Liver (tissue), 9 donors: ENCODE measurements around the gene KRCC1. TPM values are rescaled to one million over a fixed set of nuclear protein-coding genes. Genes with fewer than 3 reads are reported as not detected.

Experiments
- DNase-seq: peaks from one replicate; pipeline ENCODE4 v3.0.0-alpha.2; 2017; ENCODE audit warnings: low spot score
- H3K27ac ChIP-seq, 2 donors: one replicate each; pipeline ENCODE4 v1.7.0; 2013; ENCODE audit warnings: inconsistent platforms in 2 of 2, low read length in 2 of 2, control low read depth in 1 of 2, low read depth in 1 of 2, mild to moderate bottlenecking in 1 of 2
- H3K27me3 ChIP-seq, 4 donors: one replicate each; pipeline versions ENCODE4 v1.6.1 to v1.7.0; 2013; ENCODE audit warnings: low read length in 3 of 4, inconsistent platforms in 1 of 4, mild to moderate bottlenecking in 1 of 4, moderate library complexity in 1 of 4; ENCODE audit not compliant: control insufficient read depth in 4 of 4, insufficient read depth in 4 of 4
- H3K36me3 ChIP-seq, 4 donors: one replicate each; pipeline versions ENCODE4 v1.6.1 to v1.7.0; 2013; ENCODE audit warnings: low read length in 3 of 4, mild to moderate bottlenecking in 3 of 4, low read depth in 1 of 4, moderate library complexity in 1 of 4; ENCODE audit not compliant: control insufficient read depth in 4 of 4, insufficient read depth in 3 of 4
- H3K4me1 ChIP-seq, 4 donors: one replicate each; pipeline versions ENCODE4 v1.6.1 to v1.7.0; 2013; ENCODE audit warnings: low read length in 3 of 4, mild to moderate bottlenecking in 3 of 4, moderate library complexity in 1 of 4; ENCODE audit not compliant: control insufficient read depth in 4 of 4, insufficient read depth in 4 of 4
- H3K4me3 ChIP-seq, 3 donors: one replicate each; pipeline versions ENCODE4 v1.6.1 to v1.7.0; 2013; ENCODE audit warnings: low read length in 3 of 3, control low read depth in 1 of 3, low read depth in 1 of 3, mild to moderate bottlenecking in 1 of 3
- H3K9ac ChIP-seq, 2 donors: one replicate each; pipeline ENCODE4 v1.7.0; 2013; ENCODE audit warnings: low read length in 2 of 2, mild to moderate bottlenecking in 2 of 2, moderate library complexity in 2 of 2, control low read depth in 1 of 2, low read depth in 1 of 2
- H3K9me3 ChIP-seq, 4 donors: one replicate each; pipeline versions ENCODE4 v1.6.1 to v1.7.0; 2013; ENCODE audit warnings: low read length in 3 of 4; ENCODE audit not compliant: control insufficient read depth in 4 of 4
- ATF3 ChIP-seq: IDR thresholded peaks from 2 replicates; pipeline ENCODE4 v1.6.1; 2016; ENCODE audit warnings: antibody characterized with exemption
- EGR1 ChIP-seq, 2 donors: IDR thresholded peaks; 2 replicates each; pipeline ENCODE4 v1.6.1; 2016 to 2018; ENCODE audit warnings: antibody characterized with exemption in 2 of 2, low read depth in 2 of 2
- FOXA1 ChIP-seq: IDR thresholded peaks from 2 replicates; pipeline ENCODE4 v1.6.1; 2016; ENCODE audit warnings: antibody characterized with exemption
- GABPA ChIP-seq, 2 donors: IDR thresholded peaks in 1 of 2; conservative IDR thresholded peaks in 1 of 2; 2 replicates each; pipeline ENCODE4 v1.6.1; 2016; ENCODE audit warnings: antibody characterized with exemption in 2 of 2, mild to moderate bottlenecking in 1 of 2, moderate library complexity in 1 of 2
- HNF4A ChIP-seq, 2 donors: conservative IDR thresholded peaks; 2 replicates each; pipeline ENCODE4 v1.6.1; 2016; ENCODE audit warnings: antibody characterized with exemption in 2 of 2, mild to moderate bottlenecking in 2 of 2
- HNF4G ChIP-seq: IDR thresholded peaks from 2 replicates; pipeline ENCODE4 v1.6.1; 2016; ENCODE audit warnings: antibody characterized with exemption
- JUND ChIP-seq, 2 donors: IDR thresholded peaks; 2 replicates each; pipeline ENCODE4 v1.6.1; 2016; ENCODE audit warnings: antibody characterized with exemption in 2 of 2
- MAX ChIP-seq: IDR thresholded peaks from 2 replicates; pipeline ENCODE4 v1.6.1; 2016; ENCODE audit warnings: antibody characterized with exemption
- NR2F2 ChIP-seq: IDR thresholded peaks from 2 replicates; pipeline ENCODE4 v1.6.1; 2016; ENCODE audit warnings: antibody characterized with exemption
- RAD21 ChIP-seq, 2 donors: IDR thresholded peaks; 2 replicates each; pipeline ENCODE4 v1.6.1; 2016; ENCODE audit warnings: antibody characterized with exemption in 2 of 2, mild to moderate bottlenecking in 2 of 2
- RXRA ChIP-seq, 2 donors: IDR thresholded peaks; 2 replicates each; pipeline ENCODE4 v1.6.1; 2017 to 2018; ENCODE audit warnings: antibody characterized with exemption in 2 of 2, mild to moderate bottlenecking in 1 of 2
- YY1 ChIP-seq: IDR thresholded peaks from 2 replicates; pipeline ENCODE4 v1.6.1; 2016; ENCODE audit warnings: antibody characterized with exemption, mild to moderate bottlenecking
- ZBTB33 ChIP-seq: IDR thresholded peaks from 2 replicates; pipeline ENCODE4 v1.6.1; 2016; ENCODE audit warnings: antibody characterized with exemption
- WGBS: extraction: QIAGEN DNeasy Blood & Tissue Kit; methylation state at CpG from one replicate; pipeline ENCODE4 v1.1.7; 2013; 5-methylcytosine and 5-hydroxymethylcytosine counted together
- polyA plus RNA-seq, 2 donors: library from polyadenylated mRNA; stranded (reverse) in 1 of 2; unstranded in 1 of 2; fragments of 200-250 nt in 1 of 2; fragments of >200 nt in 1 of 2; fragmentation: Nextera tagmentation in 1 of 2; extraction: Ambion mirVana in 1 of 2; gene quantifications; one replicate each; pipeline versions ENCODE4 v1.2.1 to v1.2.3, GENCODE V29; 2013 to 2015
- total RNA-seq, 2 donors: library from RNA; depleted of rRNA; stranded (reverse); fragments of >200 nt; gene quantifications; one replicate each; pipeline ENCODE4 v1.2.3, GENCODE V29; 2014
- TF ChIP-seq, protein P1 (sequence below): fragments of 150-350 bp; IDR thresholded peaks from 2 replicates; pipeline ENCODE4 v1.5.1; 2017; ENCODE audit warnings: improper control_type of control experiment, low read depth, low read length; ENCODE audit not compliant: missing input control
- donor health status: healthy.
- donor health status: healthy.
- donor health status: healthy.
- donor health status: healthy.
- donor health status: healthy.

The KRCC1 gene
- total and polyA plus RNA-seq, 4 donors = 7.0 to 14.8 (median 11.5) TPM

- no peak overlapping the region for H3K4me3 ChIP-seq
- no peak for DNase-seq
- H3K9ac ChIP-seq = no peak overlapping the region
- no peaks in the 10 kb centered on the region for H3K36me3 ChIP-seq
- 86% methylated on average over 2 of the region's 2 CpGs for WGBS
- H3K9me3 ChIP-seq = no peaks in the 10 kb centered on the region
- no peaks in the 10 kb centered on the region for H3K4me1 ChIP-seq
- H3K27me3 ChIP-seq = no peaks in the 10 kb centered on the region
- TF ChIP-seq HNF4G = no peak
- H3K27ac ChIP-seq = no peak overlapping the region
Observed at GRCh38 chr2:88080545-88080944, 25.0 kb upstream of the KRCC1 start.

GRCh38 chr2:88078643-88079172, 23.1 kb upstream of the KRCC1 start:
- TF ChIP-seq RAD21 (IDR thresholded peaks at IDR 0.05) (no peak), ZBTB33 (no peak), HNF4A (conservative IDR thresholded peaks at IDR 0.05) (no peak), NR2F2 (no peak), MAX (no peak), EGR1 (IDR thresholded peaks at IDR 0.05; ENCODE audit: low read depth in 2 of 2) (no peak)
- no peak for DNase-seq
- Histone ChIP-seq H3K27ac (no peak overlapping the region), H3K9ac (no peak overlapping the region), H3K4me1 (no peaks in the 10 kb centered on the region), H3K36me3 (no peaks in the 10 kb centered on the region), H3K27me3 (no peaks in the 10 kb centered on the region), H3K9me3 (no peaks in the 10 kb centered on the region), H3K4me3 (no peak overlapping the region)
- WGBS = 59% methylated on average over 3 of the region's 3 CpGs

DNA sequence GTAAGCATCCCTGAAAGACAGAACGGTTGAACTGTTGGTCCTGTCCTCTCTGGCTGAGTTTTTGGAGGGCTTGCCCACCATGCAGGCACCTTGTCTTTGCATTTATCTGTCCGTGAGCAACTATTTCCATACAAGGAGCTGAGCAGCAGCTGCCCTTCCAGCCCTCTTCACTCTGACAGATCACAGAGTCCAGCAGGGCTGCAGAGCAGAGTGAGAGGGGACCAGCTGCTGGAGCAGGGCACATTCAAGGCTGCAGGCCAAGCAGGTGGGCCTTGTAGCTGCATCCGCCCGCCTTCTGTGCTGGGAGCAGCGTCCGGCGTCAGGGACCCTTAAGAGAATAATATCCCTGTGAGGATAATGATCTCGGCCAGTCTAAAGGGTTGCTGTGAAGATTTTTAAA, 21.5 kb upstream of the KRCC1 start:
- Histone ChIP-seq H3K27me3 (no peaks in the 10 kb centered on the region), H3K9ac (no peak overlapping the region), H3K4me1 (no peaks in the 10 kb centered on the region), H3K9me3 (no peaks in the 10 kb centered on the region), H3K27ac (no peak overlapping the region), H3K4me3 (no peak overlapping the region), H3K36me3 (no peaks in the 10 kb centered on the region)
- DNase-seq = no peak
- WGBS = 94% methylated on average over 8 of the region's 8 CpGs
- TF ChIP-seq EGR1 (IDR thresholded peaks at IDR 0.05; ENCODE audit: low read depth in 2 of 2) (no peak), NR2F2 (no peak), MAX (no peak), GABPA (IDR thresholded peaks at IDR 0.05 in 1 of 2, conservative IDR thresholded peaks at IDR 0.05 in 1 of 2) (no peak), HNF4G (no peak), HNF4A (conservative IDR thresholded peaks at IDR 0.05) (no peak), RXRA (IDR thresholded peaks at IDR 0.05) (no peak), YY1 (no peak), FOXA1 (no peak), ATF3 (no peak), JUND (IDR thresholded peaks at IDR 0.05) (no peak)
- TF ChIP-seq, protein P1, sequence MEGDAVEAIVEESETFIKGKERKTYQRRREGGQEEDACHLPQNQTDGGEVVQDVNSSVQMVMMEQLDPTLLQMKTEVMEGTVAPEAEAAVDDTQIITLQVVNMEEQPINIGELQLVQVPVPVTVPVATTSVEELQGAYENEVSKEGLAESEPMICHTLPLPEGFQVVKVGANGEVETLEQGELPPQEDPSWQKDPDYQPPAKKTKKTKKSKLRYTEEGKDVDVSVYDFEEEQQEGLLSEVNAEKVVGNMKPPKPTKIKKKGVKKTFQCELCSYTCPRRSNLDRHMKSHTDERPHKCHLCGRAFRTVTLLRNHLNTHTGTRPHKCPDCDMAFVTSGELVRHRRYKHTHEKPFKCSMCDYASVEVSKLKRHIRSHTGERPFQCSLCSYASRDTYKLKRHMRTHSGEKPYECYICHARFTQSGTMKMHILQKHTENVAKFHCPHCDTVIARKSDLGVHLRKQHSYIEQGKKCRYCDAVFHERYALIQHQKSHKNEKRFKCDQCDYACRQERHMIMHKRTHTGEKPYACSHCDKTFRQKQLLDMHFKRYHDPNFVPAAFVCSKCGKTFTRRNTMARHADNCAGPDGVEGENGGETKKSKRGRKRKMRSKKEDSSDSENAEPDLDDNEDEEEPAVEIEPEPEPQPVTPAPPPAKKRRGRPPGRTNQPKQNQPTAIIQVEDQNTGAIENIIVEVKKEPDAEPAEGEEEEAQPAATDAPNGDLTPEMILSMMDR = no peak
